NCI-H1694 treated with DMSO at 0.1 percent for 48 hours (cell line): ENCODE data around the gene LRRC3C.

Source experiments
- DNase-seq: peaks from one replicate; lab custom pipeline; 2025; lab: John Stamatoyannopoulos, UW

Gene LRRC3C

GRCh38 chr17:39950871-39951348 is 23.4 kb downstream of the LRRC3C start:
- no peak for DNase-seq

GRCh38 chr17:39951924-39952679 is 24.6 kb downstream of the LRRC3C start:
- no peak for DNase-seq

GRCh38 chr17:39952680-39953470 is 25.3 kb downstream of the LRRC3C start:
- DNase-seq, result no peak

- DNase-seq, result no peak
These were observed 25.9 kb downstream of the LRRC3C start for GRCh38 chr17:39953471-39953888.

GRCh38 chr17:39954876-39955275 is 27.3 kb downstream of the LRRC3C start:
- DNase-seq, result no peak

- no peak for DNase-seq
These were observed 28.2 kb downstream of the LRRC3C start for GRCh38 chr17:39955726-39956225.

GRCh38 chr17:39960524-39961041 is 33.1 kb downstream of the LRRC3C start:
- DNase-seq, result no peak

GRCh38 chr17:39962642-39963220 is 35.2 kb downstream of the LRRC3C start, which contains the start of gene GSDMA:
Gene GSDMA (plus strand): TSS chr17:39963004. CDS start chr17:39965688, 2,684 bp downstream.
- no peak for DNase-seq

- no peak for DNase-seq
These were observed 36.3 kb downstream of the LRRC3C start for GRCh38 chr17:39963829-39964228.

GRCh38 chr17:39965017-39965699 is 37.6 kb downstream of the LRRC3C start:
- DNase-seq, result no peak

GRCh38 chr17:39966771-39967170 is 39.2 kb downstream of the LRRC3C start:
- no peak for DNase-seq

- no peak for DNase-seq
These were observed 41.2 kb downstream of the LRRC3C start for GRCh38 chr17:39968761-39969160.

GRCh38 chr17:39969375-39969774 is 41.8 kb downstream of the LRRC3C start:
- no peak for DNase-seq

GRCh38 chr17:39970157-39970692 is 42.7 kb downstream of the LRRC3C start:
- no peak for DNase-seq

GRCh38 chr17:39971076-39971603 is 43.6 kb downstream of the LRRC3C start:
- no peak for DNase-seq

- DNase-seq, result no peak
These were observed 44.7 kb downstream of the LRRC3C start for GRCh38 chr17:39972271-39972670.

GRCh38 chr17:39973496-39973895 is 46.0 kb downstream of the LRRC3C start:
- no peak for DNase-seq

- no peak for DNase-seq
These were observed 46.9 kb downstream of the LRRC3C start for GRCh38 chr17:39974433-39974832.

- DNase-seq, result no peak
These were observed 48.3 kb downstream of the LRRC3C start for GRCh38 chr17:39975801-39976200.

- DNase-seq, result no peak
These were observed 51.6 kb downstream of the LRRC3C start for GRCh38 chr17:39979016-39979670.
